ENCODE measurements around the gene WDR35.

GRCh38 chr2:19916385-19916950 is 73.4 kb downstream of the WDR35 start:
- TF ChIP-seq ISL1 (CRISPR knock-in tag; IDR thresholded peaks at IDR 0.05) (no peak), PPARA (CRISPR knock-in tag; IDR thresholded peaks at IDR 0.05; ENCODE audit: borderline replicate concordance) (no peak), ZC3H10 (CRISPR knock-in tag; IDR thresholded peaks at IDR 0.05) (no peak), RARB (CRISPR knock-in tag; IDR thresholded peaks at IDR 0.05) (no peak), ARNTL (CRISPR knock-in tag; IDR thresholded peaks at IDR 0.05; ENCODE audit: borderline replicate concordance, low read depth) (no peak), SNAI2 (CRISPR knock-in tag; IDR thresholded peaks at IDR 0.05) (no peak), ZNF565 (CRISPR knock-in tag; conservative IDR thresholded peaks at IDR 0.05; ENCODE audit: low read depth) (no peak), PATZ1 (CRISPR knock-in tag; IDR thresholded peaks at IDR 0.05; ENCODE audit: borderline replicate concordance) (no peak), ZFP3 (CRISPR knock-in tag; IDR thresholded peaks at IDR 0.05) (no peak), POU6F1 (CRISPR knock-in tag; IDR thresholded peaks at IDR 0.05; ENCODE audit: borderline replicate concordance, low read depth) (no peak), GLIS3 (CRISPR knock-in tag; IDR thresholded peaks at IDR 0.05) (no peak), ZFP30 (CRISPR knock-in tag; IDR thresholded peaks at IDR 0.05) (no peak)
